HG02840 (cell line): ENCODE measurements around the gene MND1.

ENCODE experiments used
- ATAC-seq: cut with Tn5 transposase; IDR thresholded peaks from one replicate; pipeline ENCODE4 v1.9.1; 2021; ENCODE audit warnings: mild to moderate bottlenecking, moderate library complexity, moderate number of reproducible peaks; ENCODE audit not compliant: unreplicated experiment, low FRiP score

Gene MND1

DNA sequence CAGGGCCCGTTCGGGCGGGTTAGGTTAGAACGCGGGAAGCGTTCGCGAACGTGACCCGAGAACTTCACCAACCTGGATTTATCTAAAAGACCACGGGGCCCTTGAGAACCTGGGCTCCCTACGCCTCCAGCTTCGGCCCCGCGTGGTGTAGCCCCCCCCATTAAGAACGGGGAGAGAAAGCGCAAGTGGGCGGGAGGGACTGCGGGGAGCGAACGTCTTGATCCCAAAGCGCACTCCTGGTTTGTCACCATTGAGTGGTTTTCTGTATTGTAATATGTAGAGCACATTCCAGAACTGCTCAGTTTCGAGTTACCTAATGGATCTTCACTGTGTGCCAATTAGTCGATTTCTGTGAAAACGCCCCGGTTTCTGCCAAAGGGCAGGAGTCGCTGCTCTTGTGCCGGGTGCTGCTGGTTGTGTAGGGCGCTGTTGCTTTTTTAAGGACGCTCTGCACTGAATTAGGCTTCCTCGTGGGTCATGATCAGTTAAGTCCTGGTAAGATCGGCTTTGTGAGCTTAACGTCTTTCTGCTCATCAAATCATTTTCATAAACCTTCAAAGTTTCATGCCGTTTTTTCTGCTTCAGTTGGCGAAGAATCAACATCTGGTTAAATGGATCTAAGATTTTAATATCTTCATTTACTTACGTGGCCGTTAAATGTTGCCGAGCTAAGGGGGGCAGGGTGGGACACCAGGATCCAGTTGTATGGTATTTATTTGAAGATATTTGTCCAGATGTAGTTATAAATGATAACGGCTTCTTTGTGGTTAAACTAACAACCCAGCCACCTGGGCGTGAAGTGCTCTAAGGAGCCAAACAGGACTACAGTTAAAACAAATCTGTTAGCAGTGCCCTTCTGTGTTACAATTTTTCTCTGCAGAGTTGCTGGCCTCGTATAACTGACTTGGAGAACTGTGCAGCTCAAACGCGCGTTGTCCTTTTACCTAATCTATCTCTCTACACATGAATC is 809 bp downstream of the MND1 start:
- peak; percentile 33 for ATAC-seq

DNA sequence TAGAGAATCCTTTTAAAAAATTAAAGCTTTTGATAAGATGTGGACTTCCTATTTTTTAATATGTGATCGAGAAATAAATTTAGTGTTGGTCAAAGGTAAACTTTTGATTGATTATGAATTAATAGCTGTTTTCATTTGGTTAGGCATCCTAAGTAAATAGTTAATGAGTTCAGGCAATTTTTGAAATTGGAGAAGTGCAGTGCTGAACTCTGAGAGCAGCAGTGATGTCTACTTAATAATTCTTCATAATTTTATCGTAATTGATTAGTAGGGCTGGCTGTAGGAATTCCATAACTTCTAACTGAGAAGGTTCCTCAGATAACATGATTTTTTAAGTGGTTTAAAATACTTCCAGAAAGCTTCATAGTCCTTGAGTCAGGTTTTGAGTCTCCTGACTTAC is 1.5 kb downstream of the MND1 start:
- no peak for ATAC-seq

DNA sequence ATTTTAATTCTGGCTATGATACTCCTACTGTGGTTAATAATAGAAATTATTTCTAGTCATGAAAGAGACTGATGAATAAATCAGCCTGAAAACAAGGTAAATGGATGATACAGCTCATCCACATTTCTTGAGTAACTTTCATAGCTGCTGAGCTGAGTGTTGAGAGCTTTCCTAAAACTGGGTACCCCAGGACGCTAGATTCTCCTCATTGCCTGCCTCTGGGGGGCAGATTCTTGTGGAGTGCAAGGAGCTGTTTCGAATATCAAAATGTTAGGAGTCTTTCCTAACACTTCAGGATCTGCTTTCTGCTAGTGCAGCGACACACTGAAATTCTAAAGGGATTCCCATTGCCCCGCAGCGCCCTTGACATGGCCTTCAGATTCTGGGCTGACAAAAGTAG is 2.1 kb downstream of the MND1 start:
- ATAC-seq: no peak

DNA sequence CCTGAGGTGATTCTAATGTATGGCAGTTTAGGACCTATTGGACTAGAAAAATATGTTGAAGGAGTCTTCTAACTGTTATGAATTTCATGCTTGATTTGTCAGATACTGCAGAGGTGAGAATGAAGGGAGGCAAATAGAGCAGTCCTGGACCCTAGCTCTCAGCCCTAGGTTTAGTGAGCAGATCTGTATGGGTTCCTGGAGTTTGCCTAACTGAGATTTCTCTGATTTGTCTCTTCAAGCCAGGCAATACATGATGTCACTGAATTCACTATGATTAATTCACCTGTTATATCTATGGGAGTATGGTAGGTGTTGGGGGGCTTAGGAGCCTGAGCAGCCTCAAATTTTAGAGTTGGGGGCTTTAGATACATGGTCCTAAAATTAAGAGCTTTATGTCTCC is 2.6 kb downstream of the MND1 start:
- ATAC-seq: no peak

DNA sequence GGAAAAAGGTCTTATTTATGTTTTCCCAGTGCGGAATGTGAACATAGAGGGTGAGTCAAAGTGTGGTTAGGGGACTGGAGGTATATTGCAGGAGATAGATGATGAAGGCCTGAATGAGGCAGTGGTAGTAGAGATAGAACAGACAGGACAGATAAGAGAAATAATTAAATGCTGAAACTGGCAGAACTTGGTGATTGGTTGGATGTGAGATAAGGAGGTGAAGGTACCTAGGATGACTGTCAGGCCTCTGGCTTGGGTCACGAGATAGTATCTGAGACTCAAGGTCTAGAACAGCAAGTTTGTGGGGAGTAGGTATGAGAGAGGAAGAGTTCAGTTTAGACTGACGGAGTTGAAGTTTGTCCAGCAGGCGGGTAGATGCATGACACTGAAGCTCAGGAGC is 3.5 kb downstream of the MND1 start:
- no peak for ATAC-seq

DNA sequence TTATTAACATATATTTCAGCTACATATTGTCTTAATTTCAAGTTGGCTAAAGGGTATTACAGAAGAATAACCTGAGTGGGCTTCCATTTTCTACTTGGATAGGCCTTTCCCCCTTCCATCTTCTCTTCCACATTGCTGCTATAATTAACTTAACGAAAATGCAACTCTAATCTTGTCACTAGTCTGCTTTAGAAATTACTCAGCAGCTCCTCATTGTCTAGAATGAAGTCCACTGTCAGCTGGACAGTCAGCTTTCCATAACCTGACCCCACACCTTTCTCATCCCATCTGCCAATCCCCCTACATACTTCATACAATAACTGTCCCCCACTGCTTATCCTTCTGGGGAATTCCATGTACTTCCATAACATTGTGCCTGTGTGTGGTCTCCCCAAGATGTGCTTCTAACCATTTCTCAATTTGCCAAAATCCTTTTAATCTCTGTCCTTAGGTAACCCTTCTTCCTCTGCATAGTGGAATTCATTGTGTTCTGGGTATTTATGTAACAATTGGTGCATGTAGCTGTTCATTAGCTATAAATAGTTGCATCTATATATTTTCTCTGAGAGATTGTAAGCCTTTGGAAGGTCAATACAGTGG is 4.8 kb downstream of the MND1 start:
- ATAC-seq: no peak

DNA sequence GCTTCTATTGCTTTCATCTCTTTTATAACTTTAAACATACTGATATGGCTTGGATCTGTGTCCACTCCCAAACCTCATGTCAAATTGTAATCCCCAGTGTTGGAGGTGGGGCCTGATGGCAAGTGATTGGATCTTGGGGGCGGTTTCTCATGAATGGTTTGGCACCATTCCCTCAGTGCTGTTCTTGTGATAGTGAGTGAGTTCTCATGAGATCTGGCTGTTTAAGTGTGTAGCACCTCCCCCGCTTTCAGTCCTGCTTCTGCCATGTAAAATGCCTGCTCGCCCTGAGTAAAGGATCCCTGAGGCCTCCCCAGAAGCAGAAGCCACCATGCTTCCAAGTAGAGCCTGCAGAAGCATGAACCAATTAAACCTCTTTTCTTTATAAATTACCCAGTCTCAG is 17.7 kb downstream of the MND1 start:
- ATAC-seq: no peak

DNA sequence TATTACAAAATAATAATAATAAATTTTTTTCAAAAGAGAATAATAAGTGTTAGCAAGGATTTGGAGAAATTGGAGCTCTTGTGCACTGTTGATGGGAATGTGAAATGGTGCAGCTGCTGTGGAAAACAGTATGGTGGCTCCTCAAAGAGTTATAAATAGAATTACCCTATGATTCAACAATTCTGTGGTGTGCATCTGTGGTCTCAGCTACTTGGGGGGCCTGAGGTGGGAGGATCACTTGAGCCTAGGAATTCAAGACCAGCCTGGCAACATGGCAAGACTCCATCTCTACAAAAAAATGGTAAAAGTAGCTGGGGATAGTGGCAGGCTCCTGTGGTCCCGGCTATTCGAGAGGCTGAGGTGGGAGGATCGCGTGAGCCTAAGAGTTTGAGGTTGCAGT is 19.6 kb downstream of the MND1 start:
- ATAC-seq: no peak

DNA sequence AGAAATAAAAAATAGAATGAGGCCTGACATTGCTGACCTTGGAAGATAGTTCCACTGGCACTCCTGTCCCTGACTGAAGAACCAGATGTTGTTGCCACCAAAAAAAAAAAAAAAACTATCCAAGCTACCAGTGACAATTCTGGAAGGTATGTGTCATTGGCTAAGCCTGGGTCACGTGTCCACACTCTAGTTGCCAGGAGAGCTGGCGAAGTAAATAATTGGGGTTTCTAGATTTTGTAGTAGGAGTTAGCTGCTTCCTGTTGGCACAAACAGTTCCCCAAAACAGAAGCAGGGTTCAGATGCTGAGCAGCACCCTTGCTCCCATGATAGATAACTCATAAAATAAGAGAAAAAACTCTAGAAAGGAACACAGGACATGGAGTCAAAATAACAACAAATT is 20.5 kb downstream of the MND1 start:
- ATAC-seq: no peak

DNA sequence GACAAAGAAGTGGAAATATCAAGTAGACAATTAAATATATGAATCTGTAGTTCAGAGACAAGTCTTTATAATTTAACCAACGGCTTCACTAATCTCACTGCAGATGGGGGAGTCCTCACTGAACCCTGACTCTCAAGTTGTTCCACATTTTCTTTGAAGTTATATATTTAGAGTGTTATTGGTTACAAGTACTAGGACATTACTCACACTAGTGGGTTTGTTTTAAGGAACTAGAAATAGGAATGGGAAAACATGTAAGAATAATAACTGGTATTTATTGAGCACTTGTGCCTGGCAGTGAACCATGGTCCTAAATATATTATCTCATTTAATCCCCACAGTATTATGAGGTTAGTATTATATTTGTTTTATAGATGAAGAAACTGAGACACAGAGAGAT is 22.0 kb downstream of the MND1 start:
- ATAC-seq: no peak

DNA sequence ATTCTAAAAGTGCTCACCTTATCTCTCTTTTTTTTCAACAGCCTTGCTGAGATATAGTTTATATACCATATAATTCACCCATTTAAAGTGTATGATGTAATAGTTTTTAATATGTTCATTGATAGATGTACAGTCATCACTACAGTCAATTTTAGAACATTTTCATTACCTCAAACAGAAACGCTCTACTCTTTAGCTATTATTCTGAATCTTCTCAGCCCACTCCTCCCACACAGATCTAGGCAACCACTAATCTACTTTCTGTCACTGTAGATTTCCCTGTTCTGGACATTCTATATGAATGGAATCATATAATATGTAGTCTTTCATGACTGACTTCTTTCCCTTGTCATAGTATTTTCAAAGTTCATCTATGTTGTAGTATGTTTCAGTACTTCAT is 22.6 kb downstream of the MND1 start:
- ATAC-seq: no peak

DNA sequence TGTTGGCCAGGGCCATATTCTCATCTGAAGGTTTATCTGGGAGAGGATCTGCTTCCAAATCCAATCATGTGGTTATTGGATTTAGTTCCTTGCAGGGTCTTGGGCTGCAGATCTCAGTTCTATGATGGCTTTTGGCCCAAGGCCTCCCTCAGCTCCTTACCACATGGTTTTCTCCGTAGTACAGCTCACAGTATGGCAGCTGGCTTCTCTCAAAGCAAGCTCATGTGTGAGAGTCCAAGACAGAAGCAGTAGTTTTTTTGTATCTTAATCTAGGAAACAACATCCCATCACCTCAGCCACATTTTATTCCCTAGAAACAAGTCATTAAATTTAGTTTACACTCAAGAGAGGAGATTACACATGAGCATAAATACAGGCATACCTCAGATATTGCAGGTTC is 24.5 kb downstream of the MND1 start:
- ATAC-seq: no peak

DNA sequence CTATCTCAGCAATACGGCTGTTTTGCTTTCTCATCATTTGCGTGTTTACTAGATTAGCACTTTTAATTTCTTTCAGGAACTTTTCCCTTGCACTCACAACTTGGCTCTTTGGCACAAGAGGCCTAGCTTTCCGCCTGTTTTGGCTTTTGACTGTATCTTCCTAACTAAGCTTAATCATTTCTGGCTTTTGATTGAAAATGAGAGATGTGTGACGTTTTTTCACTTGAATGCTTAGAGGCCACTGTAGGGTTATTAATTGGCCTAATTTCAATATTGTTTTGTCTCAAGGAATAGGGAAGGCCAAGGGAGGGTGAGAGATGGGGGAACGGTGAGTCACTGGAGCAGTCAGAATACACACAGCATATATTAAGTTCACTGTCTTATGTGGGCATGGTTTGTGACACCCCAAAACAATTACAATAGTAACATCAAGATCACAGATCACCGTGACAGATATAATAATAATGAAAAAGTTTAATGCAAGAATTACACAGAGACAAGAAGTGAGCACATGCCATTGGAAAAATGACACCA is 27.3 kb downstream of the MND1 start:
- no peak for ATAC-seq

DNA sequence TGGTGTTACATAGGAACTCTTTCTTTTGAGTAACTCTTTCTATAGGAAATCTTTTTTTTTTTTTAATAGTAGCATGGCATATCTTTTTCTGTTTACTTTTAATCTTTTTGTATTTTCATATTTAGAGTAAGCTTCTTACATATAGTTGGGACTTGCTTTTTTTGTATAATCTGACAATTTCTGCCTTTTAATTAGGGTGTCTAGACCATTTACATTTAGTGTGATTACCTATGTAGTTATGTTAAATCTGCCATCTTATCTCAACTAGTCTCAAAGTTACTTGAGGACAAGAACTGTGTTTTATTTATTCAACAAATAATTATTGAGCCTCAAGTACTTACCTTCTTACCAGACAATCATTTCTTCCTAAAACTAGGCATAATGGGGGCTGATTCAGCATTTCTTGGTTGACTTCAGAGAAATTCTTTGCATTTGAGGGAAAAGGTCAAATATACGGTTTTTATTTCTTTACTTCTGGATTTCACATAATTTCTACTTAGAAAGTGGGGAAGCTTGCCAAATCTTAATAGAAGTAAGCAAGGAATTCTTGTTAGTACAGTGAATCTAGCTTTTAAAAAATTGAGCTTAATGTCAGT is 28.6 kb downstream of the MND1 start:
- ATAC-seq: no peak

DNA sequence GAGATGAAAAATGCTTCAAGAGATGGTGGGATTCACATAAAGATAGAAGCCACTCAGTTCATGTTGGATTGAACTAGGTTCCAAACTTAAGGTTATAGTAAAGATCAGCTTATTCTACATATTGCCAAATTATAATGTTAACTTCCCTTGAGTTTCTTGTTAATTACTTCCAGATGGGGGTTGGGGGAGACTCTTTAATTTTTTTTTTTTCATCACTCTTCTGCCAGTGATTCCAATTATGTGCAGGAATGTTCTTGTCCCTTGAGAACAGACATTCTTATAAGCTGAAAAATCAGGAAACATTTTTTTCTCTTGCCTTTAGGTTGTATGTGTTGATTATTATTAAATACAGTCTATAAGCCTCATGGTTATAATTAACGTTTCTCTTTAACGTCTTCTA is 30.0 kb downstream of the MND1 start:
- ATAC-seq: no peak

DNA sequence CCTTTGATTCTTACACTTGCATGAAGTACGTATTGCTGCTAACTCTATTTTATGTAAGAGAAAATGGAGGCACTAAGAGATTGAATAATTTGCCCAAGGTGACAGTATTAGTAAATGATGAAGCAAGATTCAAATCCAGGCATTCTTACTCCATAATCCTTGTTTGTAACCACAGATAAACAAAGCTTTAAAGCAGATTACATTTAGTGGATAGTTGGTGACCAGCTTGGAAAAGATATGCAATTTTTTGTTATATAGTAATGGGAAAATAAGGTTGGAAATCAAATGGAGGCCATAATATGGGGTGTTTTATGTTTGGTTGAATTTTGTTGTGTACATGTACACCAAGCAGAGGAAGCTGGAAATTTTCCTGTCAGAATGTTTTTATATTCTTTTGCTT is 30.8 kb downstream of the MND1 start:
- ATAC-seq: no peak

DNA sequence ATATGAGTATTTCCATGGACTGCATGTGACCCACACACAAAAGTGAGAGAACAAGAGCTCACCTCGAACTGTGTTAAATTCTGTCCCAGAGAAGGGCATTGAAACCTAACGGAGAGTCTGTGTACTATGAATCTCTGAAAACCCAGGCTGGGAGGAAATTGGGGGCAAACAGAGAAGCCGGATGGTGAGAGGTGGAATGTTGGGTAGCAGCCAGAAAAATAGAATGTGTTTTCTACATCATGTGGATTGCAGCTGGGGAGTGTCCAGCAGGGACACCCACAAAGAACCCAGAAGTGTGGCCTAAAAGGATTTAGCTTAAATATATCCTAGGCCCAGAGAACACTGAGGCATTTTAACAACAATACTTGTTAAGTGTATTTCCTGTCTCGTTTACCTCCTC is 38.6 kb downstream of the MND1 start:
- no peak for ATAC-seq

DNA sequence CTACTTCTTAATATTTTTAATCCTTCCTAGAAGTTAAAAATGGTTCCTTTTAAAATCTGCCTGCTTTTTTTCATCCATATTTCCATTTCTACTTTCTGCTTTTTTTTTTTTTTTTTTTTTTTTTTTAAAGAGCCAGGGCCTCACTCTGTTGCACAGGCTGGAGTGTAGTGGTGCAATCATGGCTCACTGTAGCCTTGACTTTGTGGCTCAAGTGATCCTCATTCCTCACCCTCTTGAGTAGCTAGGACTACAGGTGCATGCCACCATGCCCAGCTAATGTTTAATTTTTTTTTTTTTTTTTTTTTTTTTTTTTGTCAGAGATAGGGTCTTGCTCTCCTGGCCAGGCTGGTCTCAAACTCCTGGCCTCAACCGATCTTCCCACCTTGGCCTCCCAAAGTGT is 39.7 kb downstream of the MND1 start:
- ATAC-seq: no peak

DNA sequence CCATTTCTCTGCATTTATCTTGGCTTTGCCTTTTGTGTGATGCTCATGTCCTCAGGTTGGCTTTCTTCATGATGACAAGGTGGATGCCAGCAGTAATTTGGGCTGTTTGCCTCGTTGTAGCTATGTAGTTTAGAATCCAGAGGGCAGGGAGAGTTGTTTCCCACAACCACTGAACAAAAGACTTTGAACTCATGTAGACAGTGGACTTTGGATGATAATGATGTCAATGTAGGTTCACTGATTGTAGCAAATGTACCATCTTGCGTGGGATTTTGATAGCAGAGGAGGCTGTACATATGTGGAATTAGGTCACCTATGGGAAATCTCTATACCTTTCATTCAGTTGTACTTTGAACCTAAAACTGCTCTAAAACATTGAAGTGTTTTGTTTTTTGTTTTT is 41.3 kb downstream of the MND1 start:
- ATAC-seq: no peak

DNA sequence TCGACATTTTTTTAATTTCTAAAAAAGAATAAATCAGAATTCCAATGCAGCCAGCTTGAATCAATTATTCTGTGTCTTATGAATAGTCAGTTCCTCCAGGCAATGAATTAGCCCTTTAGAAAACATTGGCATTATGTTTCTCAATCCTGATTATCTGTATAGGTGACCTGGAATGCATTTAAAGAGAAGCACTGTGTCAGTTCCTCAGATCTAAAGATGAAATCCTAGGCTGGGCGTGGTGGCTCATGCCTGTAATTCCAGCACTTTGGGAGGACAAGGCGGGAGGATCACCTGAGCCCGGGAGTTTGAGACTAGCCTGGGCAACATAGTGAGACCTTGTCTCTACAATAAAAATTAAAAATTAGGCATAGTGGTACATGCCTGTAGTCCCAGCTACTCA is 43.5 kb downstream of the MND1 start:
- no peak for ATAC-seq

DNA sequence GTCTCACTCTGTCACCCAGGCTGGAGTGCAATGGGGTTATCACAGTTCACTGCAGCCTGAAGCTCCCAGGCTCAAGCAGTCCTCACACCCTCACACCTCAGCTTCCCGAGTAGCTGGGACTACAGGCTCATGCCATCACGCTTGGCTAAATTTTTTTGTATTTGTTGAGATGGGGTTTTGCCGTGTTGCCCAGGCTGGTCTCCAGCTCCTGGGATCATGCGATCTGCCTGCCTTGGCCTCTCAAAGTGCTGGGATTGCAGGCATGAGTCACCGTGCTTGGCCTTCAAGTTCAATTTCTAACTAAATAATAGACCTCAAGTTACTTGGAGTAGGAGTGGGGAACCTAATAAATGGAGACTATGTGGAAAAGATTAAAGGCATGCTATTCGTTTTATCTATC is 48.9 kb downstream of the MND1 start:
- no peak for ATAC-seq

DNA sequence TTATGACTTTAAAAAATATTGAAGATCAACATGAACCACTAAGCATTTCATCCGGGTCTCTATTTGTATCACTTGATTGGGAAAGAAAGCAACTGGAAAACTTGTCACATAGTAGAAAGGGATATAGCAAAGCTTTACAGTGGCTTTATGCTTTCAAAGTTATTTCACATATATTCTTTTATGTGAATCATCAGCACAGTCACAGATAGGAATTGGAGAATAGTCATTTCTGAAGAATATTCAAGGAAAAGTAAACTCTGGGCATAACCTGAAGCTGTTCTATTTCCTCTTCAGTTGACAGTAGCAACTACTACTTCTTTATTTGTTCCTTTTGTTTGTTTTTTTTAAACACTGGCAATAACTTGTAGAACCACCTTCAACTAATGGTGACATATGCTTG is 50.5 kb downstream of the MND1 start:
- no peak for ATAC-seq
